IMR-90 (cell line): Measurements from ENCODE around the gene TGDS. TPM values are rescaled to one million over a fixed set of nuclear protein-coding genes. Genes with fewer than 3 reads are reported as not detected.

Experiments
- ATAC-seq: fragments of 200-7000 bp; cut with Tn5 transposase; 2 replicates; pipeline ENCODE4 v1.9.1; 2020; ENCODE audit warnings: low read depth, mild to moderate bottlenecking, moderate library complexity
- BruUV-seq: library from RNA; stranded (reverse); fragments of 400-500 nt; replicated peaks from 2 replicates; lab custom pipeline; 2021; lab: Mats Ljungman, UMichigan
- CTCF ChIA-PET: fragments of 300-600 bp; formaldehyde crosslinking; extraction: SDS; loops from one replicate; lab custom pipeline; 2021; ENCODE audit warnings: antibody characterized with exemption; lab: Yijun Ruan, JAX
- POLR2A ChIA-PET: fragments of 300-600 bp; sonication (Branson Sonifier 250); formaldehyde crosslinking; loops from one replicate; lab custom pipeline; 2022; ENCODE audit warnings: antibody characterized with exemption; ENCODE audit not compliant: unreplicated experiment; lab: Charles Lee
- DNase-seq: peaks from one replicate; pipeline ENCODE4 v3.0.0; 2013
- H2AFZ ChIP-seq: replicated peaks from 2 replicates; pipeline ENCODE3; 2013; ENCODE audit warnings: low read length, mild to moderate bottlenecking; ENCODE audit not compliant: poor library complexity
- H2AK5ac ChIP-seq: 2 replicates; pipeline ENCODE4 v1.6.1; 2013; ENCODE audit warnings: low read depth, low read length, inconsistent platforms
- H2AK9ac ChIP-seq: replicated peaks from 2 replicates; pipeline ENCODE3; 2013; ENCODE audit warnings: mild to moderate bottlenecking, low read depth, low read length, moderate library complexity; ENCODE audit not compliant: poor library complexity
- H2BK120ac ChIP-seq: 2 replicates; pipeline ENCODE4 v1.6.1; 2013; ENCODE audit warnings: low read depth, low read length, inconsistent platforms
- H2BK15ac ChIP-seq: 3 replicates; pipeline ENCODE4 v1.6.1; 2013; ENCODE audit warnings: low read depth, low read length, inconsistent platforms
- H2BK20ac ChIP-seq: 2 replicates; pipeline ENCODE4 v1.6.1; 2013; ENCODE audit warnings: low read depth, mild to moderate bottlenecking, inconsistent platforms, low read length, moderate library complexity
- H2BK5ac ChIP-seq: 2 replicates; pipeline ENCODE4 v1.6.1; 2013; ENCODE audit warnings: mild to moderate bottlenecking, low read depth, low read length, inconsistent platforms; ENCODE audit not compliant: poor library complexity, severe bottlenecking
- H3K14ac ChIP-seq: replicated peaks from 2 replicates; pipeline ENCODE4 v1.6.1; 2013; ENCODE audit warnings: low read depth, low read length, inconsistent platforms
- H3K18ac ChIP-seq: 2 replicates; pipeline ENCODE4 v1.6.1; 2013; ENCODE audit warnings: low read depth, low read length, control low read depth
- H3K23ac ChIP-seq: 2 replicates; pipeline ENCODE4 v1.6.1; 2013; ENCODE audit warnings: low read depth, low read length, inconsistent platforms
- H3K27ac ChIP-seq: 2 replicates; pipeline ENCODE4 v1.5.1; 2013; ENCODE audit warnings: mild to moderate bottlenecking, control low read depth, low read length; ENCODE audit not compliant: insufficient read depth
- H3K27me3 ChIP-seq: 2 replicates; pipeline ENCODE4 v1.6.1; 2013; ENCODE audit warnings: low read length; ENCODE audit not compliant: control insufficient read depth, insufficient read depth
- H3K36me3 ChIP-seq: 2 replicates; pipeline ENCODE4 v1.6.1; 2013; ENCODE audit warnings: low read length, mixed read lengths; ENCODE audit not compliant: control insufficient read depth, insufficient read depth
- H3K4ac ChIP-seq: 2 replicates; pipeline ENCODE4 v1.6.1; 2013; ENCODE audit warnings: low read depth, low read length, inconsistent platforms
- H3K4me1 ChIP-seq: 2 replicates; pipeline ENCODE4 v1.6.1; 2013; ENCODE audit warnings: low read length, mixed read lengths; ENCODE audit not compliant: control insufficient read depth, insufficient read depth
- H3K4me2 ChIP-seq: 2 replicates; pipeline ENCODE4 v1.6.1; 2013; ENCODE audit warnings: low read depth, mild to moderate bottlenecking, control low read depth, low read length, moderate library complexity
- H3K4me3 ChIP-seq: 2 replicates; pipeline ENCODE4 v1.5.1; 2013; ENCODE audit warnings: low read depth, mild to moderate bottlenecking, control low read depth, low read length, moderate library complexity; ENCODE audit not compliant: insufficient read depth
- H3K56ac ChIP-seq: 2 replicates; pipeline ENCODE4 v1.6.1; 2013; ENCODE audit warnings: low read length, inconsistent platforms; ENCODE audit not compliant: insufficient read depth; ENCODE audit errors: extremely low read depth
- H3K79me1 ChIP-seq, 2 experiments: 2 replicates each; pipeline ENCODE4 v1.6.1; 2013; ENCODE audit warnings: low read length in 2 of 2, inconsistent platforms in 1 of 2, low read depth in 1 of 2
- H3K9ac ChIP-seq: 2 replicates; pipeline ENCODE4 v1.6.1; 2013; ENCODE audit warnings: low read depth, low read length, control low read depth
- H3K9me1 ChIP-seq: 2 replicates; pipeline ENCODE4 v1.6.1; 2013; ENCODE audit warnings: low read length, inconsistent platforms; ENCODE audit not compliant: insufficient read depth
- H3K9me3 ChIP-seq: 2 replicates; pipeline ENCODE4 v1.6.1; 2013; ENCODE audit warnings: low read length; ENCODE audit not compliant: control insufficient read depth, insufficient read depth
- H4K20me1 ChIP-seq: 2 replicates; pipeline ENCODE4 v1.6.1; 2013; ENCODE audit warnings: low read length, inconsistent platforms; ENCODE audit not compliant: insufficient read depth
- H4K5ac ChIP-seq: 2 replicates; pipeline ENCODE4 v1.6.1; 2013; ENCODE audit warnings: mild to moderate bottlenecking, low read depth, low read length, control low read depth
- H4K8ac ChIP-seq, 2 experiments: 2 replicates each; pipeline ENCODE4 v1.6.1; 2013; ENCODE audit warnings: low read depth in 2 of 2, low read length in 2 of 2, control low read depth in 1 of 2, inconsistent platforms in 1 of 2
- H4K91ac ChIP-seq: 2 replicates; pipeline ENCODE4 v1.6.1; 2013; ENCODE audit warnings: low read depth, low read length, inconsistent platforms; ENCODE audit not compliant: insufficient read depth
- BHLHE40 ChIP-seq: fragments of 150-350 bp; IDR thresholded peaks from 2 replicates; pipeline ENCODE4 v1.6.1; 2016; ENCODE audit warnings: mild to moderate bottlenecking, low read depth, low read length
- CEBPB ChIP-seq: IDR thresholded peaks from 2 replicates; pipeline ENCODE4 v1.6.1; 2012; ENCODE audit warnings: low read depth, low read length, improper control_type of control experiment
- CHD1 ChIP-seq: IDR thresholded peaks from 2 replicates; pipeline ENCODE4 v1.6.1; 2012; ENCODE audit warnings: low read depth, low read length, improper control_type of control experiment
- FOS ChIP-seq: fragments of 150-350 bp; IDR thresholded peaks from 2 replicates; pipeline ENCODE4 v1.6.1; 2016; ENCODE audit warnings: low read depth, low read length
- MAFK ChIP-seq: IDR thresholded peaks from 2 replicates; pipeline ENCODE4 v1.6.1; 2012; ENCODE audit warnings: low read depth, low read length, improper control_type of control experiment
- MAZ ChIP-seq: IDR thresholded peaks from 2 replicates; pipeline ENCODE4 v1.6.1; 2012; ENCODE audit warnings: low read depth, mild to moderate bottlenecking, low read length, improper control_type of control experiment, moderate library complexity, borderline replicate concordance
- MXI1 ChIP-seq: IDR thresholded peaks from 2 replicates; pipeline ENCODE4 v1.6.1; 2012; ENCODE audit warnings: low read depth, mild to moderate bottlenecking, low read length, moderate library complexity, borderline replicate concordance
- NFE2L2 ChIP-seq: fragments of 150-350 bp; IDR thresholded peaks from 2 replicates; pipeline ENCODE4 v1.6.1; 2016; ENCODE audit warnings: low read depth, mild to moderate bottlenecking, low read length
- POLR2A ChIP-seq: IDR thresholded peaks from 2 replicates; pipeline ENCODE4 v1.6.1; 2012; ENCODE audit warnings: mild to moderate bottlenecking, low read depth, low read length
- RCOR1 ChIP-seq: IDR thresholded peaks from 2 replicates; pipeline ENCODE4 v1.6.1; 2012; ENCODE audit warnings: mild to moderate bottlenecking, low read length, improper control_type of control experiment; ENCODE audit not compliant: insufficient replicate concordance
- RFX5 ChIP-seq: IDR thresholded peaks from 2 replicates; pipeline ENCODE4 v1.8.0; 2012; ENCODE audit warnings: low read depth, mild to moderate bottlenecking, low read length, moderate library complexity
- SMC3 ChIP-seq: fragments of 150-350 bp; IDR thresholded peaks from 2 replicates; pipeline ENCODE4 v1.6.1; 2016; ENCODE audit warnings: low read depth, mild to moderate bottlenecking, antibody characterized with exemption, low read length, moderate library complexity
- WGBS, 2 experiments: methylation state at CpG; one replicate each; pipeline versions ENCODE4 v1.1.5 to v1.1.7; 2013; ENCODE audit warnings: missing lambda C conversion rate in 2 of 2; ENCODE audit not compliant: insufficient read length in 1 of 2; ENCODE audit errors: extremely low coverage in 2 of 2; 5-methylcytosine and 5-hydroxymethylcytosine counted together
- dilution Hi-C: fragments of 300-500 bp; cut with HindIII; formaldehyde crosslinking; loops from one replicate; pipeline ENCODE4 v1.14.3; 2018; ENCODE audit warnings: low sequenced_read_pairs; ENCODE audit not compliant: unreplicated experiment
- in situ Hi-C: fragments of 300-500 bp; cut with MboI; formaldehyde crosslinking; loops from 3 replicates; pipeline ENCODE4 v1.14.3; 2019; ENCODE audit warnings: low sequenced_read_pairs, inconsistent platforms, mixed read lengths
- intact Hi-C: fragments of 100-400 bp; cut with micrococcal nuclease; formaldehyde crosslinking; loops from 2 replicates; pipeline ENCODE4 v1.10.0; 2022
- polyA plus RNA-seq, 3 experiments: library from polyadenylated mRNA; depleted of rRNA; stranded (reverse); fragments of >200 nt; gene quantifications; 2 replicates each; pipeline ENCODE4 v1.2.3, GENCODE V29; 2012; ENCODE audit warnings: low replicate concordance in 1 of 3
- total RNA-seq: library from RNA; depleted of rRNA; stranded (reverse); fragments of >200 nt; gene quantifications from 2 replicates; pipeline ENCODE4 v1.2.3, GENCODE V29; 2012
- TF ChIP-seq, protein P1 (sequence below): conservative IDR thresholded peaks from 2 replicates; pipeline ENCODE4 v1.5.1; 2012; ENCODE audit warnings: mild to moderate bottlenecking, low read depth, low read length, improper control_type of control experiment
- TF ChIP-seq, protein P2 (sequence below): fragments of 150-350 bp; IDR thresholded peaks from 2 replicates; pipeline ENCODE4 v1.6.1; 2017; ENCODE audit warnings: mild to moderate bottlenecking, antibody characterized with exemption, low read length, low read depth
- TF ChIP-seq, protein P3 (sequence below): fragments of 150-350 bp; IDR thresholded peaks from 2 replicates; pipeline ENCODE4 v1.6.1; 2016; ENCODE audit warnings: low read depth, mild to moderate bottlenecking, low read length, moderate library complexity, borderline replicate concordance

The TGDS gene
- total and polyA plus RNA-seq, 2 of the 4 experiments (the other 2 are of a cell fraction) = 9.6 to 15.6 TPM

DNA sequence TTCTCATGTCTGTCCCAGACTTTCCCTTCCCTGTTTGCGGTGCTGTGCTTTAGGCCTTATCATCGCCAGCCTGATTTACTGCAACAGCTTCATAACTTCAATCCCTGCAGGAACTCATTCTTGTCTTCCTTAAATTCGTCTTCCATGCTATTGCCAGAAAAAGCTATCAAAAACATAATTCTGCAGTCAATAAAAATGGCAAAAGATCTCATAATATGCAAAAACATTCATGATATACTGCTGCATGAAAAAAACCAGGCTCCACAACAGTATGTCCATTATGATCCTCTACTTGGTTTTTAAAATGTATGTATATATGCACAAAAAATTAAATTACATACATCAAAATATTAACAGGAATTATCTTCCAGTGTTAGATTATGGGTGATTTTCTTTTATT is 28.4 kb downstream of the TGDS start:
- CTCF ChIA-PET = no interaction called here
- TF ChIP-seq, protein P1, sequence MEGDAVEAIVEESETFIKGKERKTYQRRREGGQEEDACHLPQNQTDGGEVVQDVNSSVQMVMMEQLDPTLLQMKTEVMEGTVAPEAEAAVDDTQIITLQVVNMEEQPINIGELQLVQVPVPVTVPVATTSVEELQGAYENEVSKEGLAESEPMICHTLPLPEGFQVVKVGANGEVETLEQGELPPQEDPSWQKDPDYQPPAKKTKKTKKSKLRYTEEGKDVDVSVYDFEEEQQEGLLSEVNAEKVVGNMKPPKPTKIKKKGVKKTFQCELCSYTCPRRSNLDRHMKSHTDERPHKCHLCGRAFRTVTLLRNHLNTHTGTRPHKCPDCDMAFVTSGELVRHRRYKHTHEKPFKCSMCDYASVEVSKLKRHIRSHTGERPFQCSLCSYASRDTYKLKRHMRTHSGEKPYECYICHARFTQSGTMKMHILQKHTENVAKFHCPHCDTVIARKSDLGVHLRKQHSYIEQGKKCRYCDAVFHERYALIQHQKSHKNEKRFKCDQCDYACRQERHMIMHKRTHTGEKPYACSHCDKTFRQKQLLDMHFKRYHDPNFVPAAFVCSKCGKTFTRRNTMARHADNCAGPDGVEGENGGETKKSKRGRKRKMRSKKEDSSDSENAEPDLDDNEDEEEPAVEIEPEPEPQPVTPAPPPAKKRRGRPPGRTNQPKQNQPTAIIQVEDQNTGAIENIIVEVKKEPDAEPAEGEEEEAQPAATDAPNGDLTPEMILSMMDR = no peak
- TF ChIP-seq NFE2L2 (no peak), POLR2A (no peak), RCOR1 (no peak), FOS (no peak), BHLHE40 (no peak), CHD1 (no peak), CEBPB (no peak), MXI1 (no peak), SMC3 (no peak), MAFK (no peak), MAZ (no peak), RFX5 (no peak)
- TF ChIP-seq, protein P2, sequence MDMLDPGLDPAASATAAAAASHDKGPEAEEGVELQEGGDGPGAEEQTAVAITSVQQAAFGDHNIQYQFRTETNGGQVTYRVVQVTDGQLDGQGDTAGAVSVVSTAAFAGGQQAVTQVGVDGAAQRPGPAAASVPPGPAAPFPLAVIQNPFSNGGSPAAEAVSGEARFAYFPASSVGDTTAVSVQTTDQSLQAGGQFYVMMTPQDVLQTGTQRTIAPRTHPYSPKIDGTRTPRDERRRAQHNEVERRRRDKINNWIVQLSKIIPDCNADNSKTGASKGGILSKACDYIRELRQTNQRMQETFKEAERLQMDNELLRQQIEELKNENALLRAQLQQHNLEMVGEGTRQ = no peak
- TF ChIP-seq, protein P3, sequence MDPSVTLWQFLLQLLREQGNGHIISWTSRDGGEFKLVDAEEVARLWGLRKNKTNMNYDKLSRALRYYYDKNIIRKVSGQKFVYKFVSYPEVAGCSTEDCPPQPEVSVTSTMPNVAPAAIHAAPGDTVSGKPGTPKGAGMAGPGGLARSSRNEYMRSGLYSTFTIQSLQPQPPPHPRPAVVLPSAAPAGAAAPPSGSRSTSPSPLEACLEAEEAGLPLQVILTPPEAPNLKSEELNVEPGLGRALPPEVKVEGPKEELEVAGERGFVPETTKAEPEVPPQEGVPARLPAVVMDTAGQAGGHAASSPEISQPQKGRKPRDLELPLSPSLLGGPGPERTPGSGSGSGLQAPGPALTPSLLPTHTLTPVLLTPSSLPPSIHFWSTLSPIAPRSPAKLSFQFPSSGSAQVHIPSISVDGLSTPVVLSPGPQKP = no peak
- in situ Hi-C loops = no loop called here

More for the DNA sequence above, 28.4 kb downstream of the TGDS start:
- no peak overlapping the region for H2AFZ ChIP-seq
- H3K14ac ChIP-seq = no peak overlapping the region
- H2AK9ac ChIP-seq = no peak overlapping the region
- no peak overlapping the region for H3K27ac ChIP-seq
- H3K9ac ChIP-seq = no peak overlapping the region
- no peak overlapping the region for H3K18ac ChIP-seq
- H3K23ac ChIP-seq = no peak overlapping the region
- no peak overlapping the region for H2AK5ac ChIP-seq
- no peak overlapping the region for H2BK120ac ChIP-seq
- ATAC-seq = no peak
- no peak overlapping the region for H4K91ac ChIP-seq
- H3K9me1 ChIP-seq = no peaks in the 10 kb centered on the region
- no peaks in the 10 kb centered on the region for H3K79me1 ChIP-seq
- intact Hi-C loops = no loop called here
- no peak overlapping the region for H4K8ac ChIP-seq
- no peaks in the 10 kb centered on the region for H4K20me1 ChIP-seq
- H3K4me1 ChIP-seq = no peaks in the 10 kb centered on the region
- DNase-seq = no peak
- H2BK5ac ChIP-seq = no peak overlapping the region
- H3K4me2 ChIP-seq = no peak overlapping the region
- H3K4me3 ChIP-seq = no peak overlapping the region
- H3K36me3 ChIP-seq = peaks cover 22% of the 10 kb centered on the region
- no peaks in the 10 kb centered on the region for H3K9me3 ChIP-seq
- 92% methylated on average over 3 of the region's 3 CpGs; no CpG with 5 or more reads in 1 of the 2 experiments for WGBS, 2 experiments
- H3K4ac ChIP-seq = no peak overlapping the region
- no peaks in the 10 kb centered on the region for H3K27me3 ChIP-seq
- dilution Hi-C loops = no loop called here
- no peak overlapping the region for H2BK15ac ChIP-seq
- no TSS peak for BruUV-seq
- no peak overlapping the region for H3K56ac ChIP-seq
- POLR2A ChIA-PET = no interaction called here
- H2BK20ac ChIP-seq = no peak overlapping the region
- no peak overlapping the region for H4K5ac ChIP-seq
